Hindlimb muscle (tissue), 1 donor: ENCODE data around the gene GID8. TPM values are rescaled to one million over a fixed set of nuclear protein-coding genes. Genes with fewer than 3 reads are reported as not detected.
"Not testable (repeated sequence)": the region's sequence is repeated elsewhere in the genome, so short reads cannot be mapped to it uniquely, and the experiment has no call there.

Experiments used
- DNase-seq: peaks from one replicate; pipeline ENCODE4 v3.0.0-alpha.2; 2013
- polyA plus RNA-seq: library from polyadenylated mRNA; unstranded; fragments of 120-200 nt; gene quantifications from one replicate; pipeline ENCODE4 v1.2.1, GENCODE V29; 2013; ENCODE audit not compliant: insufficient read length

The GID8 gene
- polyA plus RNA-seq, 1 donor: 30.3 TPM

DNA sequence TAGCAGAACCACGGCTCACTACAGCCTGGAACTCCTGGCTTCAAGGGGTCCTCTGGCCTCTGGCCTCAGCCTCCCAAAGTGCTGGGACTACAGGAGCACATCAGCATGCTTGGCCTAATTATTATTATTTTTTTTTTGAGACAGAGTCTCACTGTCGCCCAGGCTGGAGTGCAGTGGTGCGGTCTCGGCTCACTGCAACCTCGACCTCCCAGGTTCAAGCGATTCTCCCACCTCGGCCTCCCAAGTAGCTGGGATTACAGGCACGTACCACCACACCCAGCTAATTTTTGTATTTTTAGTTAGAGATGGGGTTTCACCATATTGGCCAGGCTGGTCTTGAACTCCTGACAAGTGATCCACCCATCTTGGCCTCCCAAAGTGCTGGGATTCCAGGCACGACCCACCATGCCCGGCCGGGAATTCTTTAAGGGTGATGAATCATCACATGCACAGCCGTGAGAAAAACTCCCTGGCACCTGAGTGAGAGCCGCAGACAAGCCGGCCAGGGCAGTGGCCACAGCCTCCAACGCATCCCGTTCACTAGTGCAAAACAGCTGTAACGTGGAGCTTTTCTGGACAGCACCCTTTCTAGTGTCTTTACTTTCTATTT lies 14.8 kb upstream of the GID8 start:
- DNase-seq: not testable (repeated sequence)

DNA sequence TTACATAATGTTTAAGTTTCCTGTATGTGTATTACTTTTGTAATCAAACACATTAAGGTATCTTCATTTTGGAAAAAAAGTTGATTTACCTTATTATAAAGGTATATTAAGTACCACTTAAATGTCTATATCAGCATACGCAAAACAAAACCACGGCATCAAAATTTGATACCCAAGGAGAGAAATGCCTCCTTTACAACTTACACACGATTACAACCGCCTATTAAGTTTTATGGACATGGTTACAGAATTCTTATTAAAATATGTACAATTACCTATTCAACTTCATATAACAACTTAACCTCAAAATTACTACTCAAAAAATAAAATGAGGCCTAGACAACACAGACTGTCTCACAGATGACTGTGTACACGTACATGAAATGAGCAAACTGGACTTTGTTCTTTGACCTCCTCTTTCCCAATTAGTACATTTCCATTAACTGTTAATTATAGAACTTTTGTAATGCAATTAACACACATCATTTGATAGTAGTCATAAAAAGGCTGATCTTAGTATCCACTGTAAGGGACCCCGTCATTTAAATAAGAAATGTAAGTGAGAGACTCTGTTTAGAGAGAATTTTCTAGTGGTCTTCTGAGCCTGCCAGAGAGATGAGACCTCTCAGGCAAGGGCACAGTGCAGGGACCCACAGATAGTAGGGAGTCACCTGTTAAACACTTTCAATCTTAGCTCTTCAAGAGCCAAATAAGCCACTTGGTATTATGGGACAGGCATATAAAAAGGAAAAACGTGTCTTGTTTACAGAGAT lies 14.1 kb upstream of the GID8 start:
- no peak for DNase-seq

DNA sequence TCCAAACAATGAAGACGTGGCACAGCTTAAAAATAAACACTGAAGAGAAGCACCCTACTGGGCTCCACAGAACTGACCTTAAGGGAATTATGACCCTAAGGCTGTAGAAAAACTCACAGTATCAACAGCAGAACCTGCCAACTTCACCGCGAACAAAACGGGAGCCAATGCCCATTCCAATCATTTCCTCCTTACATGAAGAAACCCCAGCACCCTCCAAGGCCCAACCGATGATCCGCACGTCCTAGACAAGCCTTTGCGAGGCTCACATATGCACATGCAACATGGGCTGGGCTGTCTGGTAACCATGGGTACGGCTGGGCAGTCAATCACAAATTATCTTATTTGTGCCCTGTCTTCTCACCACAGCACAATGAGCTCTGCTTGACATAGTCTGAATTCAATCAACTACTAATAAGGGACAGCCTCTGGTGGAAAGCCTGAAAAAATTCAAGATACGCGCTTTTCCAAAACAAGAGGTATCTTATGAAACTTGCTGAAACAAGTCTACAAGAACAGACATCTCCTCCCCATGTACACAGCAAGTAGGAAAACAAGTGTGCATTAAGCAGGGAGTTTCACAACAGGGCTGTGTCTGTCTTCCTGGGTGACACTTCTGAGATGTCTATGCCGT lies 13.4 kb upstream of the GID8 start:
- no peak for DNase-seq

DNA sequence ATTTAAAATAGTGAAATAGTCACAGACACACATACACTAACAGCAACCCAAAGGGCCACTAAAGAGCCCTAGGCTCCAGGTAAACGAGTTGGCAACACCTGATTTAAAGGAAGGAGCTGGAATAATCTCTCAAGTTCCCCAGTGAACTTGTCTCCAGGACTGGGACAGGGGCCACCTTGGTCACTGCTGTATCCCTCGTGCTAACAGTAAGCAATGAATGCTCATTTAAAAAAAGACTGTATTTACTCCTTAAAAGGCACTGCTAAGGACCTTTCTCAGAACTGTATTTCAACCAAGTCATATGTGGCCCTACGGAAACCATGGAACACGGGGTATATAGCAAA lies 12.9 kb upstream of the GID8 start:
- no peak for DNase-seq

DNA sequence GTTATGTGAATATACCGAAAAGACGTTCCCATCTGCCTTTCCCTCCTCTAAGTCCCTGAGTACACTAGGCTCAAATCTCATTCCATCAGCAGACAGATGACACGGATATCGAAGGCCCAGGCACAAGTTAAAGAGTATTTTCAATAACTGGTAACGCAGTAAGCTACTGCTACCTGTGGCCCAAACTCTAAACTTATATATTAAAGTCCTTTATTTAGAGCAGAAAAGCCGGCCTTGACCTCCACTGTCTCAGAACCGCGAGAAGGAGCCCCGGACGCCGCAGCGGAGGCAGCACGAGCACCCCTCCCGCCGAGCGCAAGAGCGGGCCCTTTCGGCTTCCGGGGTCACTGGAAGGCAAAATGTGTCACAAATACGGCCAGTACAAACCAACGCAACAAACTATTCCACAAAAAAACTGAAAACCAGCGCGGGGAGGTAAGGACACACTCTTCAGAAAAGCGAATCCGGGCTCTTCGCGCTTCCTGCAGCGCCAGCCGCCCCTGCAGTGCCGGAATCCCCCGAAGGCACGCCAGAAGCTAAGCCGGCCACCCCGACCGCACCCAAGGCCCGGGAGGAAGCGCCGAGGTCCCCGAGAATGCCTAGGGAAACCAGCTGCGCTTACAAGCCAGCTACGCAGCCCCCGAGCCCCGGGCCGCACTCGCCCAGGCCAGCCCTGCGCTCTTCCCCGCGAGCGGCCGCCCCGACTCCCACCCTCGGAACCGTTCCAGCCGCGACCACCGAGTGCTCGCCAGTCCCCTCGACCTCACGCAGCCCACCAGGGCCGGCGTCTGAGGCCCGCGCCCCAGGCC lies 12.3 kb upstream of the GID8 start:
- peak; percentile 32 for DNase-seq

DNA sequence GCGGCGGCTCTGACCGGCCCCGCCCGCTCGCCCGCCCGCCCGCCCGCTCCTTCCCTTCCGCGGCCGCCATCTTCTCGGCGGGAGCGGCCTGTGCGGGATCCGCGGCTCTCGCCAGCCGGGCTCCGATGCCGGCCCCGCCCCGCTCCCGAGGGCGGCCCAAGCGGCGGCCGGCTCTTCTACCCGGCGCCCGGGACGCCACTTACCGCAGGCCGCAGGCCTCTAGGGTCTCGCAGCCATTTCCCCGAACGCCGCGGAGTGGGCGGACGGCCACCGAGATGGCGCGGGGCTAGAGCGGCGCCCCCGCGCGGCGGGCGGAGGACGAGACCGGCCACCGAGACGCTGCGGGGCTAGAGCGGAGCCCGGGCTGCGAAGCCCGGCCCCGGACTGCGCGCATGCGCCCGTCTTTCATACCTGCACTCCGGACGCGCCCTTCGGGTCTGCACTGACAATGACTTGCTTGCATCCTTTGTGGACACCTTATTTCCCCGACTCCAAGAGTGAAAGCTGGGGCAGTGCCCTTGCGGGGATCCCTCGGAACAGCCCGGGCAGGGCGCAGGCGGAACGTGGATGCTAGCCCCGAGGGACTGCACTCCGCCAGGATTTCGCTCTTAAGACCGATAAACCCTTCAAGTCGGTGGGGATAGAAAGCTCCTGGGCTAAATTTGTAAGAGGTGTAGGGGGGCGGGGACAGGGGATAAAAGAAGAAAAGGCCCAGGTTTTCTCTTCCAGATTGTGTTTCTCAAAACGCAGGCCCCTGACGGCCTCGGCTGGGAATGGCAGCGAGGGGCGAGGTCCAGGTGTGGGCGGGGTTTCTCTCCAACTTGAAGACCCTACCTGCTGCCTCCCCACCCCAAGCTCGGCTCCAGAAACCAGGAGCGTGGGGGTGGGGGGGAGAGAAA lies 11.5 kb upstream of the GID8 start, which contains the start of gene DIDO1:
DIDO1 (minus strand) TSS at position 277 of the 899 bp plus-strand sequence.
- peak; percentile 93 for DNase-seq

DNA sequence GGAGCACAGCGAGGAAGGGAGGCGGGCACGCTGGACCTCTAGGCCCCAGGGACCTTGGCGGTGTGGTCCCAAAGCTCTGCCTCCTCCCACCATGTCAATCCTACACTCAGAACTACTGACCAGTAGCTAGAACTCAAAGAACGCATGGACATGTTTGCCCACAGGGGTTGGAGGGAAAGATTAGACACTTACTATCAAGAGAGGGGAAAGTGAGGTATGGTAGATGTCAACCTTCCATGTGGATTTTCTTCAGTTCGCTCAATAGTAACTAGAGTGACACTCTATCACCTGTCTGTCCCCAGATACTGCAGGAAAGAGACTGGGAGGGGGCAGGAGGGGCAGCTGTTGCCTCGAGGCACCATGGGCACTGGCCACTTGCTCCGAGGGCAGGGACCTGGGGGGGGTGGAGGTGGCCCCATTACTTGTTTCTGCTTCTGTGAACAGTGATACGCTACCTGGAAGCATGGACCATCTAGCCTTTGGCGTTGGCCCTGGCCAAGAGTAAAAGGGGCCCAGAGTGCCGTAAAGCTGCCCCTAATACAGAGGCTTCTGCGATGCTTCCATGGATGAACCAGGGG lies 10.7 kb upstream of the GID8 start:
- DNase-seq: no peak

DNA sequence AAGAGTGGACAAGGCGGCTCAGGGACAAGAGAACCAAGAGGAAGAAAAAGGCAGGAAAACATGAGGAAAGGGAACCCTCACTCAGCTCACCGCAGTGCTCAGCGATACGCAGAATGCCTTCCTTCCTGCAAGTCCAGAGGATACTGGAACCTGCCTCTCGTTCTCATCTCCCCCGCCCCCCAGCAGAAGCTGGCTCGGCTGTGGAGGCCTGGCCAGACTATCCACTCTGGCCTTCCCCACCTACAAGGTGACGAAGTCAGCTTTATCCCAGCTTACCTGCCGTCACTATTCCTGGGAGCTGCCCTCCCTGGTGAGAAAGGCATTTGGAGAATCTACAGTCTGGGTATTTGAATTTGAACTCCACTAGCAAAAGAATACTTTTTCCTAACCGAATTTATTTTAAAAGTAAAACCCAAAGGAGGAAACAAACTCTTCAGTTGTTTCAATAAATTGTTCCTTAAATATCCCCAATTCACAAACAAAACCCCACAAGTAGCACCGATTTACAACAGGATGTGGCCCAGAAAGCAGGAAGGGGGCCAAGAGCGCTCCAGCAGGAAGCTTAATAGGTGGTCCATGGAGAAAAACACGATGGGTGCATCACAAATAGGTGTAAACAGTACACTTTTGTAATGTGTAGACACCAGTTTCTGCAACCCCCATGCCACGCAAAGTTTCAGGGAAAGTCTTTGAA lies 9.6 kb upstream of the GID8 start:
- no peak for DNase-seq

DNA sequence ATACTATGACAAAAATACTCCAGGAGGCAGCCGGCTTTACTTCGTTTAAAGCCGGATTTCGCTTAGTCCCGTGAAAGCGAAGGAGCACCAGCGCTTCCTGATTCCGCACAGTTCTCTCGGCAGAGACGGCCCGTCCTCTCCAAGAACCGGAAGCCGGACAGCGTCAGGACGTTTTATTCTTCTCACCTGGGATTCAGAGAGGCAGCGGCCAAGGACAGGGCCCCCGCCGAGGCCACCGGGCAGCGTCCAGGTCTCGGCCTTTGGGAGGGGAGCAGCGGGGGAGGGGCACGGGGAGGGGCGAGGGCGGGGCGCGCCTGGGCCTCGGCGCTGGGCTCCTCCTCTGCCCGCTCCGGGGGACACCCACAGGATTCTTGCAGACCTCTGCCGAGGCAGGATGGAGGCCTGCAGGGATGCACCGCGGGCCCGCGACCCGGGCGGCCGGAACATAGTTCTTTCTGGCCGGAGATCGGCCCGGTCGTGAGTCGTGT lies 8.9 kb upstream of the GID8 start:
- DNase-seq: peak; percentile 63

DNA sequence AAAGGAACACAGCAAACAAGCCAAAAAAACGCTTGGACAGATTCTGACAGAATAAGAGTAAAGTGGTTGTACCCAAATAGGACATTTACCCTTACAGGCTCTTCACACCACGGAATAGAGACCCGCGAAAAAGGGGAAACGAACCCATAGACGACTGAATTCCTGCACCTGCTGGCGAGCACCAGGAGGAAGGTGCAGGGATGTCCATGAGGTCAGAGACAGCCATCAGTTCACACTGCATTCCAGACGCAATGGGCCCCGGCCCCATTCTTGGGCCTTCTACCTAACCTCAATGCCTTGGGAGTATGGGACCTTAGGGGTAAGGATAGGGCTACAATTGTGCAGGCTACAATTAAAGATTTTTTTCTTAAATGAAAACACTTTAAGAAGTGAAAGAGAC lies 6.5 kb upstream of the GID8 start:
- DNase-seq: no peak

DNA sequence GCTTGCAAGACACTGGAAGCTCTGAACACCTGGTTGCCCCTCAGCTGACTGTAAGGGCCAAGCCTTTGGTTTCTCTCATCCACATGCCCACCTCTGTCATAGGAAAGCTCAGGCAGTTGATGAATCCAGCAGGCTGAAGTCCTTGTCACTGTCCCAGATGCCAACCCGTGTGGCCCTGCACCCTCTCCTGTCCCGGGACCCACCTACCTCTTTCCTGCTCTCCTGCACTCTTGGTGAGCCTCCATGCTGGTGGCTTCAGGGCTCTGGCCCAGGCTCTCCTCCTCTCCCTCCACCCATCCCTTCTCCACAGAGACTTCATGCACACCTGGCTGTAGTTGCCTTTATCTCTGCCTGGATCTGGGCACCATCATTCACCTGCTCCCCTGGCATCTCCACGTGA lies 4.0 kb upstream of the GID8 start:
- no peak for DNase-seq

DNA sequence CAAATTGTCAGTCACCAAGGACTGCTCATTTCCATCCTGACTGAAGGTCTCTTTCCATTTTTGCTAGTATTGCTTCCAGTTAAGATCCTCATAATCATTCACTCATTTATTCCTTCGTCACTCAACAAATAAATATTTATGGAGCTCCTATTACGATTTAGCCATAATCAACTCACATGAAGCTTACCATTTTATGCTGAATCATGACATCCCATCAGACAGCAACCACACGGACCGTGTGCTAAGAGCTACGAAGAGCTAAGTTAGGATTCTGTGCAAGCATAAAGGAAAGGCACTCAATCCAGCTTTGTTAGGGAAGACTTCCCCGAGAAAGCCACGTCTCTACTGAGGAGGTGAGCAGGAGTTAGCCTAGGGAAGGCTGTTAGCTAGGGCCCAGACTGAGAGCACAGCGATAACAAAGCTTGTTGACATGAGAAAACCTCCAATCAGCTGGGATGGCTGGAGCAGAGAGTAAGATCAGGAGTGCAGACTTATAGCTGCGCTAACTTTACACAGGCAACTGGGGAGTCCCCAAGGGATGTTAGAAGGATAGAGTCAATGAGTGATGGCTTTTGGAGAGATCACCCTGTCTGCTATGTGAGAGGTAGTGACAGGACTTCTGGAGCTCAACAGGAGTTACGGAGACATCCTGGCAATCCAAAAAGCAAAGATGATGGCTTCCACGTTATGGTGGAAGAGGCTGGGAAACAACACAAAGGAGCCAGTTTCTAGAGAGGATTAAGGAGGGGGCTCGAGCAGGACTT lies 2.6 kb upstream of the GID8 start:
- no peak for DNase-seq

DNA sequence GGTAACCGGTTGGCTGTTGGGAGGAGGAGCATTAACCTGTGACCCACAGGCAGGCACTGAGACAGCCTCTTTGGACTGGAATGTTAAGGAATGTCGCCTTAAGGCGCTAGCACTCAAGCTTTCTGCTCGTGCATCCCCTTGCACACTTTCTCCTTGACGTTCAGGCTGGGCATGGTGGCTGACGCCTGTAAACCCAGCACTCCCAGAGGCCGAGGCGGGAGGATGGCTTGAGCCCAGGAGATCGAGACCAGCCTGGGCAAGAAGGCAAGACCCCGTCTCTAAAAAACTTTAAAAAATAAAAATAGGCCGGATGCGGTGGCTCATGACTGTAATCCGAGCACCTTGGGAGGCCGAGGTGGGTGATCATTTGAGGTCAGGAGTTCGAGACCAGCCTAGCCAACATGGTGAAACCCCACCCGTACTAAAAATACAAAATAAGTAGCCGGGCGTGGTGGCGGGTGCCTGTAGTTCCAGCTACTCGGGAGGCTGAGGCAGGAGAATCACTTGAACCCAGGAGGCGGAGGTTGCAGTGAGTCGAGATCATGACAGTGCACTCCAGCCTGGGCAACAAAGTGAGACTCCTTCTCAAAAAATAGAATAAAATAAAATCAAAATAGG lies 1.9 kb upstream of the GID8 start:
- no peak for DNase-seq

DNA sequence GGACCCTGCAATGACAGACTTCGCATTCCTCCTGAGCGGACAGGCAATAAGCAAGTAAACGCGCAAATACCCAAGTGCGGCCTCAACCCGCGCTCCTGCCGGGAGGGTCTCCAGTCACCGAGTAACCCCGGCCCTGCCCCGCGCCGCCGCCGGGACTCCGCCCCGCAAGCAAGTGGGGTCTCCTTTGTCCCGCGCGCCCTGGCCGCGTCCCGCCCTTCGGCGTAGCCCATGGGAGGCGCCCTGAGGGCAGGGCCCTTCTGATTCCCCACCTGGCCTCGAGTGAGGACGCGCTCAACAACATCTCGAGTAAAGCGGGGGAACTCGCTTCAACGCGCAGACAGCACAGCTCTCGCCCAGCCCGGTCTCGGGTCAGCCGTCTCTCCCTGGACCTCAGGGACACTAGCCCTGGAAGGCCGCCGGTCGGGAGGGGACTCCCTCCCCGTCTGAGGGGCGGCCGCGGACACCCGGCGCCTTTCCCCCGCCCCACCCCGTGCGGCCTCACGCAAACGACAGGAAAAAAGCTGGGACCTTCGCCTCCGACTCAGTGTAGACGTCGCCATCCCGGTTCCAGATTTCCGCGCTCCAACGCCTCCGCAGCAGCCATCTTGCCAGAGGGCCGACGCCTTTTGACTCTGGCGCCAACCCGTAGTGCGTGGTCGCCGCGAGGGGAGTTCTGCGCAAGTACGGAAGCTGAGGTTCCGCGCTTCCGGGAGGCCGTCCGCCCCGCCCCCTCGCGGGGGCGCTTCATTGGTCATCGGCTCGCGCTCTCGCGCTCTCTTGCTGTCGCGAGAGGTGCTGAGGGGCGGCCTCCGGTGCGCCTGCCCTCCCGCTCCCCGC lies 461 bp upstream of the GID8 start:
- DNase-seq: peak; percentile 98

DNA sequence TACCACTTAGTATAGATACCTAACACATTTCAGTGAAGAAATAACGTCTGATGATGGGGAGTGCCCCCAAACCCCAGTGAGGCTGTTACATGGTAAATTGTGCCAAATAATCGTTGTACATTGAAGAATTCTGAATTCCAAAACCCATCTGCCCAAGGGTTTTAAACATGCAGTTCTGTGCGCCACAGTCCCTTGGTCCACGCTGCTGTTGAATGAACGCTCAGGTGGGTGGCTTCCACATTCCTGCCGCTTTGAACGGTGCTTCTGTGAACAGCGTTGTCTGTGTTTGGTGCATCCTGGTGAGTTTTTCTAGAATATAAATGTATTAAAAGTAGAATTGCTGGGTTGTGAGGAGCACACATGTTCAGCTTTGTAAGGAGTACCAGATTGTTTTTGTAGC lies 2.9 kb downstream of the GID8 start:
- DNase-seq: no peak

DNA sequence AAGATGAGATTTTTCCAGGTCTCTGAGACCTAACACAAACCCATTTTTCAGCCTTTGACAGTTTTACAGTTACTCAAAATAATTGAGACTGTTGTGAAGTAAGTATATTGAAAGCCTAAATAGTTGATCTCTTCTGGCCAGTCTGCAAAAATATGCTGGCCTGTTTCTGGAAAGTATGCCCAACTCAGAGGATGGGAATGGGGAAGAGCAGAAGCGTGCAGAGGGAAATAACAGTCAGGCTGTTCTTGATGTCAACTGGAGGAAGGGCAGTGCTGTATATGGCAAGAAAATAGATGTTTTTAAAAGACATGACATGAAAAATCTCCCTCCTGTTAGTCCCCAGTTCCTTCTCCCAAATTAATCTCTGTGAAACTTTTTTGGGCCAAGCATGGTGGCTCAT lies 3.8 kb downstream of the GID8 start:
- DNase-seq: no peak

DNA sequence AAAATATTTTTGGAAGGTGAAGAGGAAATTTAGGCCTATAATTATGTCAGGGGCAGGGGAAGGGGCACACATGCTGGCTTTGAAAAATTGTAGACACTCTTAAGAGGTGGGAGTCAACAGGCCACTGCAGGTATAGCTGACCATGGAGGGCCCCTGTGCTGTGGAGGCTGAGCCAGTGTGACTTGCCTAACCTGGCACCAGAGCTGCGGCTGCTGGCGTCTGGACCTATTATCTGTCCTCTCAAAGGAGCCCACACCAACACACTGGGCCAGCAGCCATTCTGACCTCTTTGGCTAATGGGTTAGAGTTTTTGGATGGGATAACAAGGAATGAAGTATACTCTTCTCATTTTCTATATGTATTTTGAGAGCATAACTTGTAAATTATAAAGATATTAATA lies 4.5 kb downstream of the GID8 start:
- DNase-seq: no peak

DNA sequence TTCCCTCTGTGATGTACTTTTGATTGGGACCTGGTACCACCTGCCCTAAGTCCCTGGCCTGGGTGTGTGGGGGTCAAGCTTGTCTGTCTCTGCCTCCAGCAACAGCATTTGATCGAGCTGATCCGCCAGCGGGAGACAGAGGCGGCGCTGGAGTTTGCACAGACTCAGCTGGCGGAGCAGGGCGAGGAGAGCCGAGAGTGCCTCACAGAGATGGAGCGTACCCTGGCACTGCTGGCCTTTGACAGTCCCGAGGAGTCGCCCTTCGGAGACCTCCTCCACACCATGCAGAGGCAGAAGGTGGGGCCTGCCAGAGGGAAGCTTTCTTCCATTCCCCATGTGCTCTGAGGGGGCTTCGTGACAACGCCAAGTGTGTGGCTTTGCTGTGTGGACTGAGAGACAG lies 5.4 kb downstream of the GID8 start:
- no peak for DNase-seq

DNA sequence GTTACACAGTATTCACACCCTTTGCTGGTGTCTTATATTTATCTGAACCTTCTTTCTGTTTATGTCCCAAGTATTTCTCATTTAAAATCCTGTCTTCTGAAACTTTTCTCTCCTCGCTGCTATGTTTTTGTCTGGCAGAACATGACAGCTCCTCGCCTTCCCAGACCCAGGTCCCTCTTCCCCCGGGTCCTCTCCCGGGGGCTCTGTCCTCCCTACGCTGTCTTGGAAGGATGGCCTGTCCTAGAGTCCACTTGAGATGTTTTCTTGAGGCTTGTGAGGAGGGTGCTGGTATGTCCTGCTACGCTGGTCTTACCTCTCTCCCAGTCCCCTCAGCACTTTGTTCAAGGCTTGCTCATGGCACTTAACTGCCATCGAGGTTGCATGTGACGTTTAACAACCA lies 6.2 kb downstream of the GID8 start:
- DNase-seq: no peak
